GM23338 (cell line): ENCODE data around the gene SCP2. TPM values are rescaled to one million over a fixed set of nuclear protein-coding genes. Genes with fewer than 3 reads are reported as not detected.
A peak's percentile ranks its signal among the peaks of the same experiment; 100 is the strongest.

Source experiments
- ATAC-seq: fragments of 200-7000 bp; cut with Tn5 transposase; 3 replicates; pipeline ENCODE4 v1.9.1; 2020
- DNase-seq: peaks from one replicate; pipeline ENCODE4 v3.0.0-alpha.2; 2015; ENCODE audit warnings: low spot score
- H2AFZ ChIP-seq: fragments of 200-600 bp; sonication (generic); 2 replicates; pipeline ENCODE4 v1.8.0; 2016; ENCODE audit warnings: antibody characterized with exemption, mild to moderate bottlenecking, moderate library complexity
- H3F3A ChIP-seq: fragments of 200-600 bp; sonication (generic); replicated peaks from 2 replicates; pipeline ENCODE4 v1.8.0; 2017; ENCODE audit warnings: antibody characterized with exemption, mixed run types, low read depth
- H3K27ac ChIP-seq: fragments of 200-600 bp; sonication (generic); 2 replicates; pipeline ENCODE4 v1.6.1; 2016; ENCODE audit warnings: low read depth
- H3K27me3 ChIP-seq: fragments of 200-600 bp; sonication (generic); 2 replicates; pipeline ENCODE4 v1.8.0; 2016; ENCODE audit warnings: mild to moderate bottlenecking, mixed run types, moderate library complexity; ENCODE audit not compliant: insufficient read depth
- H3K36me3 ChIP-seq: fragments of 200-600 bp; sonication (generic); 2 replicates; pipeline ENCODE4 v1.8.0; 2016; ENCODE audit warnings: mild to moderate bottlenecking; ENCODE audit not compliant: insufficient read depth
- H3K4me1 ChIP-seq: fragments of 200-600 bp; sonication (generic); 2 replicates; pipeline ENCODE4 v1.8.0; 2016; ENCODE audit warnings: mild to moderate bottlenecking, moderate library complexity; ENCODE audit not compliant: insufficient read depth
- H3K4me2 ChIP-seq: fragments of 200-600 bp; sonication (generic); 2 replicates; pipeline ENCODE4 v1.7.1; 2017; ENCODE audit warnings: mixed run types
- H3K4me3 ChIP-seq: fragments of 200-600 bp; sonication (generic); 2 replicates; pipeline ENCODE4 v1.6.1; 2016; ENCODE audit warnings: mixed run types
- H3K79me2 ChIP-seq: fragments of 200-600 bp; sonication (generic); replicated peaks from 2 replicates; pipeline ENCODE4 v1.8.0; 2017; ENCODE audit warnings: mild to moderate bottlenecking; ENCODE audit not compliant: insufficient read depth
- H3K9me2 ChIP-seq: fragments of 200-600 bp; sonication (generic); 2 replicates; pipeline ENCODE4 v1.8.0; 2017; ENCODE audit not compliant: insufficient read depth
- H4K20me1 ChIP-seq: fragments of 200-600 bp; sonication (generic); replicated peaks from 2 replicates; pipeline ENCODE4 v1.8.0; 2017; ENCODE audit warnings: mild to moderate bottlenecking; ENCODE audit not compliant: insufficient read depth
- H3K27ac Mint-ChIP-seq: 2 replicates; pipeline ENCODE4 v1.8.0; 2020; ENCODE audit warnings: inconsistent platforms, mild to moderate bottlenecking, moderate library complexity, mixed read lengths
- H3K27me3 Mint-ChIP-seq: 3 replicates; pipeline ENCODE4 v1.8.0; 2022; ENCODE audit warnings: low read depth, mild to moderate bottlenecking, moderate library complexity, mixed read lengths, inconsistent platforms; ENCODE audit not compliant: insufficient read depth, poor library complexity
- H3K36me3 Mint-ChIP-seq: 3 replicates; pipeline ENCODE4 v1.8.0; 2021; ENCODE audit warnings: low read depth, mild to moderate bottlenecking, inconsistent platforms, moderate library complexity, mixed read lengths
- H3K4me1 Mint-ChIP-seq: 3 replicates; pipeline ENCODE4 v1.8.0; 2020; ENCODE audit warnings: mild to moderate bottlenecking, inconsistent platforms, mixed read lengths
- H3K4me3 Mint-ChIP-seq: 3 replicates; pipeline ENCODE4 v1.8.0; 2021; ENCODE audit warnings: moderate library complexity, mild to moderate bottlenecking, inconsistent platforms, mixed read lengths
- H3K9me3 Mint-ChIP-seq: 3 replicates; pipeline ENCODE4 v1.8.0; 2020; ENCODE audit warnings: moderate library complexity, mild to moderate bottlenecking, inconsistent platforms, mixed read lengths
- CREB1 ChIP-seq: fragments of 250-450 bp; sonication (Bioruptor Pico); IDR thresholded peaks from 2 replicates; pipeline ENCODE4 v1.5.0; 2020; ENCODE audit warnings: low read depth, mild to moderate bottlenecking, moderate library complexity
- ETS1 ChIP-seq: IDR thresholded peaks from 2 replicates; pipeline ENCODE4 v1.6.1; 2016; ENCODE audit warnings: antibody characterized with exemption
- EZH2 ChIP-seq: fragments of 200-600 bp; sonication (generic); IDR thresholded peaks from one replicate; pipeline ENCODE4 v1.8.0; 2017; ENCODE audit warnings: antibody characterized with exemption, mild to moderate bottlenecking, low read depth; ENCODE audit not compliant: unreplicated experiment
- EZH2phosphoT487 ChIP-seq: fragments of 200-600 bp; sonication (generic); IDR thresholded peaks from one replicate; pipeline ENCODE4 v1.8.1; 2018; ENCODE audit warnings: antibody characterized with exemption; ENCODE audit not compliant: unreplicated experiment
- JUNB ChIP-seq: IDR thresholded peaks from one replicate; pipeline ENCODE4 v1.6.1; 2016; ENCODE audit warnings: antibody characterized with exemption; ENCODE audit not compliant: unreplicated experiment
- NANOG ChIP-seq: IDR thresholded peaks from 2 replicates; pipeline ENCODE4 v1.6.1; 2016; ENCODE audit warnings: antibody characterized with exemption, borderline replicate concordance
- POLR2AphosphoS5 ChIP-seq: IDR thresholded peaks from 2 replicates; pipeline ENCODE4 v1.6.1; 2016; ENCODE audit warnings: antibody characterized with exemption, low read depth
- REST ChIP-seq: IDR thresholded peaks from one replicate; pipeline ENCODE4 v1.6.1; 2018; ENCODE audit warnings: antibody characterized with exemption; ENCODE audit not compliant: unreplicated experiment
- ZNF114 ChIP-seq: fragments of 250-450 bp; sonication (Bioruptor Pico); IDR thresholded peaks from 2 replicates; pipeline ENCODE4 v1.5.0; 2020; ENCODE audit warnings: mild to moderate bottlenecking, moderate library complexity
- ZNF331 ChIP-seq: fragments of 250-450 bp; sonication (Bioruptor Pico); IDR thresholded peaks from 2 replicates; pipeline ENCODE4 v1.5.0; 2020; ENCODE audit warnings: low read depth, mild to moderate bottlenecking, moderate library complexity
- polyA plus RNA-seq: library from polyadenylated mRNA; unstranded; fragments of >200 nt; fragmentation: Nextera tagmentation; extraction: Ambion mirVana; gene quantifications from 2 replicates; pipeline ENCODE4 v1.2.1, GENCODE V29; 2016
- total RNA-seq: library from RNA; depleted of rRNA; stranded (reverse); fragments of >200 nt; shearing (Covaris generic); gene quantifications from 2 replicates; pipeline ENCODE4 v1.2.3, GENCODE V29; 2014
- TF ChIP-seq, protein P1 (sequence below): fragments of 250-450 bp; sonication (Bioruptor Pico); IDR thresholded peaks from 2 replicates; pipeline ENCODE4 v1.5.0; 2020; ENCODE audit warnings: mild to moderate bottlenecking, moderate library complexity
- TF ChIP-seq, protein P2 (sequence below), 2 experiments: fragments of 200-600 bp in 1 of 2; sonication (generic) in 1 of 2; conservative IDR thresholded peaks; 2 replicates each; pipeline versions ENCODE4 v1.5.1 to v1.6.1; 2016 to 2017; ENCODE audit warnings: antibody characterized with exemption in 2 of 2, low read depth in 2 of 2, mild to moderate bottlenecking in 2 of 2, moderate library complexity in 1 of 2

SCP2 gene
- total and polyA plus RNA-seq, 2 experiments from 2014 or later: 66.3 to 116 TPM

- peaks cover 6% of the 10 kb centered on the region for H3K27me3 Mint-ChIP-seq
- ATAC-seq: no peak
- TF ChIP-seq POLR2AphosphoS5 (no peak), REST (no peak), EZH2 (no peak), JUNB (no peak), ETS1 (no peak), NANOG (no peak), EZH2phosphoT487 (no peak), ZNF114 (no peak), CREB1 (CRISPR knock-in tag) (no peak), ZNF331 (no peak)
- TF ChIP-seq, protein P1, sequence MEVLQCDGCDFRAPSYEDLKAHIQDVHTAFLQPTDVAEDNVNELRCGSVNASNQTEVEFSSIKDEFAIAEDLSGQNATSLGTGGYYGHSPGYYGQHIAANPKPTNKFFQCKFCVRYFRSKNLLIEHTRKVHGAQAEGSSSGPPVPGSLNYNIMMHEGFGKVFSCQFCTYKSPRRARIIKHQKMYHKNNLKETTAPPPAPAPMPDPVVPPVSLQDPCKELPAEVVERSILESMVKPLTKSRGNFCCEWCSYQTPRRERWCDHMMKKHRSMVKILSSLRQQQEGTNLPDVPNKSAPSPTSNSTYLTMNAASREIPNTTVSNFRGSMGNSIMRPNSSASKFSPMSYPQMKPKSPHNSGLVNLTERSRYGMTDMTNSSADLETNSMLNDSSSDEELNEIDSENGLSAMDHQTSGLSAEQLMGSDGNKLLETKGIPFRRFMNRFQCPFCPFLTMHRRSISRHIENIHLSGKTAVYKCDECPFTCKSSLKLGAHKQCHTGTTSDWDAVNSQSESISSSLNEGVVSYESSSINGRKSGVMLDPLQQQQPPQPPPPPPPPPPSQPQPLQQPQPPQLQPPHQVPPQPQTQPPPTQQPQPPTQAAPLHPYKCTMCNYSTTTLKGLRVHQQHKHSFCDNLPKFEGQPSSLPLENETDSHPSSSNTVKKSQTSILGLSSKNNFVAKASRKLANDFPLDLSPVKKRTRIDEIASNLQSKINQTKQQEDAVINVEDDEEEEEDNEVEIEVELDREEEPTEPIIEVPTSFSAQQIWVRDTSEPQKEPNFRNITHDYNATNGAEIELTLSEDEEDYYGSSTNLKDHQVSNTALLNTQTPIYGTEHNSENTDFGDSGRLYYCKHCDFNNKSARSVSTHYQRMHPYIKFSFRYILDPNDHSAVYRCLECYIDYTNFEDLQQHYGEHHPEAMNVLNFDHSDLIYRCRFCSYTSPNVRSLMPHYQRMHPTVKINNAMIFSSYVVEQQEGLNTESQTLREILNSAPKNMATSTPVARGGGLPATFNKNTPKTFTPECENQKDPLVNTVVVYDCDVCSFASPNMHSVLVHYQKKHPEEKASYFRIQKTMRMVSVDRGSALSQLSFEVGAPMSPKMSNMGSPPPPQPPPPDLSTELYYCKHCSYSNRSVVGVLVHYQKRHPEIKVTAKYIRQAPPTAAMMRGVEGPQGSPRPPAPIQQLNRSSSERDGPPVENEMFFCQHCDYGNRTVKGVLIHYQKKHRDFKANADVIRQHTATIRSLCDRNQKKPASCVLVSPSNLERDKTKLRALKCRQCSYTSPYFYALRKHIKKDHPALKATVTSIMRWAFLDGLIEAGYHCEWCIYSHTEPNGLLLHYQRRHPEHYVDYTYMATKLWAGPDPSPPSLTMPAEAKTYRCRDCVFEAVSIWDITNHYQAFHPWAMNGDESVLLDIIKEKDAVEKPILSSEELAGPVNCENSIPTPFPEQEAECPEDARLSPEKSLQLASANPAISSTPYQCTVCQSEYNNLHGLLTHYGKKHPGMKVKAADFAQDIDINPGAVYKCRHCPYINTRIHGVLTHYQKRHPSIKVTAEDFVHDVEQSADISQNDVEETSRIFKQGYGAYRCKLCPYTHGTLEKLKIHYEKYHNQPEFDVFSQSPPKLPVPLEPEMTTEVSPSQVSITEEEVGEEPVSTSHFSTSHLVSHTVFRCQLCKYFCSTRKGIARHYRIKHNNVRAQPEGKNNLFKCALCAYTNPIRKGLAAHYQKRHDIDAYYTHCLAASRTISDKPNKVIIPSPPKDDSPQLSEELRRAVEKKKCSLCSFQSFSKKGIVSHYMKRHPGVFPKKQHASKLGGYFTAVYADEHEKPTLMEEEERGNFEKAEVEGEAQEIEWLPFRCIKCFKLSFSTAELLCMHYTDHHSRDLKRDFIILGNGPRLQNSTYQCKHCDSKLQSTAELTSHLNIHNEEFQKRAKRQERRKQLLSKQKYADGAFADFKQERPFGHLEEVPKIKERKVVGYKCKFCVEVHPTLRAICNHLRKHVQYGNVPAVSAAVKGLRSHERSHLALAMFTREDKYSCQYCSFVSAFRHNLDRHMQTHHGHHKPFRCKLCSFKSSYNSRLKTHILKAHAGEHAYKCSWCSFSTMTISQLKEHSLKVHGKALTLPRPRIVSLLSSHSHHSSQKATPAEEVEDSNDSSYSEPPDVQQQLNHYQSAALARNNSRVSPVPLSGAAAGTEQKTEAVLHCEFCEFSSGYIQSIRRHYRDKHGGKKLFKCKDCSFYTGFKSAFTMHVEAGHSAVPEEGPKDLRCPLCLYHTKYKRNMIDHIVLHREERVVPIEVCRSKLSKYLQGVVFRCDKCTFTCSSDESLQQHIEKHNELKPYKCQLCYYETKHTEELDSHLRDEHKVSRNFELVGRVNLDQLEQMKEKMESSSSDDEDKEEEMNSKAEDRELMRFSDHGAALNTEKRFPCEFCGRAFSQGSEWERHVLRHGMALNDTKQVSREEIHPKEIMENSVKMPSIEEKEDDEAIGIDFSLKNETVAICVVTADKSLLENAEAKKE (CRISPR knock-in tag): no peak
- TF ChIP-seq, protein P2, sequence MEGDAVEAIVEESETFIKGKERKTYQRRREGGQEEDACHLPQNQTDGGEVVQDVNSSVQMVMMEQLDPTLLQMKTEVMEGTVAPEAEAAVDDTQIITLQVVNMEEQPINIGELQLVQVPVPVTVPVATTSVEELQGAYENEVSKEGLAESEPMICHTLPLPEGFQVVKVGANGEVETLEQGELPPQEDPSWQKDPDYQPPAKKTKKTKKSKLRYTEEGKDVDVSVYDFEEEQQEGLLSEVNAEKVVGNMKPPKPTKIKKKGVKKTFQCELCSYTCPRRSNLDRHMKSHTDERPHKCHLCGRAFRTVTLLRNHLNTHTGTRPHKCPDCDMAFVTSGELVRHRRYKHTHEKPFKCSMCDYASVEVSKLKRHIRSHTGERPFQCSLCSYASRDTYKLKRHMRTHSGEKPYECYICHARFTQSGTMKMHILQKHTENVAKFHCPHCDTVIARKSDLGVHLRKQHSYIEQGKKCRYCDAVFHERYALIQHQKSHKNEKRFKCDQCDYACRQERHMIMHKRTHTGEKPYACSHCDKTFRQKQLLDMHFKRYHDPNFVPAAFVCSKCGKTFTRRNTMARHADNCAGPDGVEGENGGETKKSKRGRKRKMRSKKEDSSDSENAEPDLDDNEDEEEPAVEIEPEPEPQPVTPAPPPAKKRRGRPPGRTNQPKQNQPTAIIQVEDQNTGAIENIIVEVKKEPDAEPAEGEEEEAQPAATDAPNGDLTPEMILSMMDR (conservative IDR thresholded peaks at IDR 0.05; ENCODE audit: low read depth in 2 of 2): no peak
- H3K27me3 ChIP-seq: no peaks in the 10 kb centered on the region
- H3K36me3 Mint-ChIP-seq: no peaks in the 10 kb centered on the region
- peaks cover 3% of the 10 kb centered on the region; the same call in 1 of the 3 replicates for H3K4me1 Mint-ChIP-seq
- no peaks in the 10 kb centered on the region for H4K20me1 ChIP-seq
- H3K4me1 ChIP-seq: no peaks in the 10 kb centered on the region
- H3K4me2 ChIP-seq: no peak overlapping the region
- no peaks in the 10 kb centered on the region for H3K9me3 Mint-ChIP-seq
- H3K27ac Mint-ChIP-seq: no peak overlapping the region
- no peaks in the 10 kb centered on the region for H3F3A ChIP-seq
- H3K36me3 ChIP-seq: no peaks in the 10 kb centered on the region
- no peak for DNase-seq
- no peak overlapping the region for H3K27ac ChIP-seq
- no peaks in the 10 kb centered on the region for H3K9me2 ChIP-seq
- H3K4me3 Mint-ChIP-seq: no peak overlapping the region
- no peaks in the 10 kb centered on the region for H3K79me2 ChIP-seq
- no peak overlapping the region for H3K4me3 ChIP-seq
- peak overlapping the region; percentile 88; the same call in 1 of the 2 replicates for H2AFZ ChIP-seq
These were observed 165.8 kb downstream of the SCP2 start for GRCh38 chr1:53092659-53093450.
